ENCODE results near the gene GRIN2D.
A peak's percentile ranks its signal among the peaks of the same experiment; 100 is the strongest.

Gene GRIN2D

DNA sequence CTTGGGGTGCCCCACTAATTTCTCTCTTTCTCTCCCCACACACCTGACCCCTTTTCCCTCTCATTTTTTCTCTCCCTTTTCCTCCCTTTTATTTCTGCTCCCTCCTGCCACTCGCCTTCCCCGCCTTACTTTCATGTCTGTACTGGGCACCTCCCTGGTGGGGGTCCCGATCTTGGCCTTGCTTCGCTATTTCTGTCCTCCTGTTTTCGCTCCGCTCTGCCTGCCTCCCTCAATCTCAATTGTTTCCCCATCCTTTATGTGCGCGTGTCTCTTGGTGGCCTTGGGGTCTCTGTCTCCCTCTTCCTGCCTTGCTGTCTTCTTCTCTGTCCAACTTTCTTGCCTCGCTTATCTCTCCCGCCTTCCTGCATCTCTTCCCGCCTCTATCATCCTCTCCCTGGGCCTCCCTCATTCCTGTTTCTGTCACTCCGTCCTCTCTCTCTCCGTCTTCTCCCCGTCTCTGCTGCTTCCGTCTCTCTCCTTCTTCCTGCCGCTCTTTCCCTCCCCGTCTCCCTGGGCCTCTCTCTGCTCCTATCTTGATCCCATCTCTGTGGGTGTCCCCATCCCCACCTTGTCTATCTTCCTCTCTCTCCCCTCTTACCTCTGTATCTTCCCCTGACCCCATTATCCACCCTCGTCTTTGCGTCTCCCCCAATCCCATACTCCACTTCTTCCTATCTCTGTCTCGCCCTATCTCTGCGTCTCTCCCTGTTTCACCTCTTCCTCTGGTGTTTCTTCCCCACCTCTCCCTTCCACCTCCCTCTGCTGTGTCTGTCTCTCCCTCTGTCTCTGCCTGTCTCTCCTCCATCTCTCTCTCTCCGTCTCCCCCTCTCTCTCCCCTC lies 4.0 kb downstream of the GRIN2D start (continued):
- TF ChIP-seq, protein P1, sequence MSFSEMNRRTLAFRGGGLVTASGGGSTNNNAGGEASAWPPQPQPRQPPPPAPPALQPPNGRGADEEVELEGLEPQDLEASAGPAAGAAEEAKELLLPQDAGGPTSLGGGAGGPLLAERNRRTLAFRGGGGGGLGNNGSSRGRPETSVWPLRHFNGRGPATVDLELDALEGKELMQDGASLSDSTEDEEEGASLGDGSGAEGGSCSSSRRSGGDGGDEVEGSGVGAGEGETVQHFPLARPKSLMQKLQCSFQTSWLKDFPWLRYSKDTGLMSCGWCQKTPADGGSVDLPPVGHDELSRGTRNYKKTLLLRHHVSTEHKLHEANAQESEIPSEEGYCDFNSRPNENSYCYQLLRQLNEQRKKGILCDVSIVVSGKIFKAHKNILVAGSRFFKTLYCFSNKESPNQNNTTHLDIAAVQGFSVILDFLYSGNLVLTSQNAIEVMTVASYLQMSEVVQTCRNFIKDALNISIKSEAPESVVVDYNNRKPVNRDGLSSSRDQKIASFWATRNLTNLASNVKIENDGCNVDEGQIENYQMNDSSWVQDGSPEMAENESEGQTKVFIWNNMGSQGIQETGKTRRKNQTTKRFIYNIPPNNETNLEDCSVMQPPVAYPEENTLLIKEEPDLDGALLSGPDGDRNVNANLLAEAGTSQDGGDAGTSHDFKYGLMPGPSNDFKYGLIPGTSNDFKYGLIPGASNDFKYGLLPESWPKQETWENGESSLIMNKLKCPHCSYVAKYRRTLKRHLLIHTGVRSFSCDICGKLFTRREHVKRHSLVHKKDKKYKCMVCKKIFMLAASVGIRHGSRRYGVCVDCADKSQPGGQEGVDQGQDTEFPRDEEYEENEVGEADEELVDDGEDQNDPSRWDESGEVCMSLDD (tag by site-specific recombination; IDR thresholded peaks at IDR 0.05), result peak; percentile 72
- TF ChIP-seq ZEB2 (tag by site-specific recombination; IDR thresholded peaks at IDR 0.05) (0 out of 2 replicates have a peak, but pooled peaks have one; percentile 26), ZNF660 (tag by site-specific recombination; IDR thresholded peaks at IDR 0.05) (no peak), KLF7 (tag by site-specific recombination; IDR thresholded peaks at IDR 0.05; ENCODE audit: borderline replicate concordance) (no peak), ZNF747 (tag by site-specific recombination; IDR thresholded peaks at IDR 0.05) (peak; percentile 25; the same call in 1 of the 2 replicates), ZNF239 (tag by site-specific recombination; IDR thresholded peaks at IDR 0.05) (0 out of 2 replicates have a peak, but pooled peaks have one; percentile 13), REPIN1 (tag by site-specific recombination; IDR thresholded peaks at IDR 0.05; ENCODE audit: low read depth) (no peak), ZNF341 (tag by site-specific recombination; IDR thresholded peaks at IDR 0.05; ENCODE audit: low read depth) (peak; percentile 68), HOXD13 (CRISPR knock-in tag; IDR thresholded peaks at IDR 0.05; ENCODE audit: borderline replicate concordance) (no peak), ZNF112 (tag by site-specific recombination; IDR thresholded peaks at IDR 0.05) (no peak), IKZF3 (tag by site-specific recombination; IDR thresholded peaks at IDR 0.05) (0 out of 2 replicates have a peak, but pooled peaks have one; percentile 46), SCRT1 (tag by site-specific recombination; IDR thresholded peaks at IDR 0.05; ENCODE audit: borderline replicate concordance) (no peak), ZNF521 (tag by site-specific recombination; IDR thresholded peaks at IDR 0.05) (peak; percentile 25; the same call in 1 of the 2 replicates), ZNF792 (tag by site-specific recombination; IDR thresholded peaks at IDR 0.05) (no peak), HIC1 (tag by site-specific recombination; IDR thresholded peaks at IDR 0.05) (no peak), ZNF544 (tag by site-specific recombination; IDR thresholded peaks at IDR 0.05) (no peak), OVOL3 (tag by site-specific recombination; IDR thresholded peaks at IDR 0.05) (no peak), ZFHX2 (tag by site-specific recombination; conservative IDR thresholded peaks at IDR 0.05) (peak; percentile 25; the same call in 1 of the 2 replicates), KLF9 (tag by site-specific recombination; IDR thresholded peaks at IDR 0.05; ENCODE audit: low read depth) (no peak), FEZF1 (tag by site-specific recombination; IDR thresholded peaks at IDR 0.05) (no peak), ZBTB17 (tag by site-specific recombination; IDR thresholded peaks at IDR 0.05) (peak; percentile 71), ZNF501 (tag by site-specific recombination; IDR thresholded peaks at IDR 0.05) (no peak), ZNF140 (tag by site-specific recombination; IDR thresholded peaks at IDR 0.05) (no peak), SETDB1 (IDR thresholded peaks at IDR 0.05; ENCODE audit: insufficient read length, low read length) (no peak)
- TF ChIP-seq, protein P2, sequence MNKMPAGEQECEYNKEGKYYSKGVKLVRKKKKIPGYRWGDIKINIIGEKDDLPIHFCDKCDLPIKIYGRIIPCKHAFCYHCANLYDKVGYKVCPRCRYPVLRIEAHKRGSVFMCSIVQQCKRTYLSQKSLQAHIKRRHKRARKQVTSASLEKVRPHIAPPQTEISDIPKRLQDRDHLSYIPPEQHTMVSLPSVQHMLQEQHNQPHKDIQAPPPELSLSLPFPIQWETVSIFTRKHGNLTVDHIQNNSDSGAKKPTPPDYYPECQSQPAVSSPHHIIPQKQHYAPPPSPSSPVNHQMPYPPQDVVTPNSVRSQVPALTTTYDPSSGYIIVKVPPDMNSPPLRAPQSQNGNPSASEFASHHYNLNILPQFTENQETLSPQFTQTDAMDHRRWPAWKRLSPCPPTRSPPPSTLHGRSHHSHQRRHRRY (tag by site-specific recombination; IDR thresholded peaks at IDR 0.05), result peak; percentile 45; the same call in 1 of the 2 replicates
- TF ChIP-seq, protein P3, sequence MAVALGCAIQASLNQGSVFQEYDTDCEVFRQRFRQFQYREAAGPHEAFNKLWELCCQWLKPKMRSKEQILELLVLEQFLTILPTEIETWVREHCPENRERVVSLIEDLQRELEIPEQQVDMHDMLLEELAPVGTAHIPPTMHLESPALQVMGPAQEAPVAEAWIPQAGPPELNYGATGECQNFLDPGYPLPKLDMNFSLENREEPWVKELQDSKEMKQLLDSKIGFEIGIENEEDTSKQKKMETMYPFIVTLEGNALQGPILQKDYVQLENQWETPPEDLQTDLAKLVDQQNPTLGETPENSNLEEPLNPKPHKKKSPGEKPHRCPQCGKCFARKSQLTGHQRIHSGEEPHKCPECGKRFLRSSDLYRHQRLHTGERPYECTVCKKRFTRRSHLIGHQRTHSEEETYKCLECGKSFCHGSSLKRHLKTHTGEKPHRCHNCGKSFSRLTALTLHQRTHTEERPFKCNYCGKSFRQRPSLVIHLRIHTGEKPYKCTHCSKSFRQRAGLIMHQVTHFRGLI (tag by site-specific recombination; IDR thresholded peaks at IDR 0.05), result no peak
- TF ChIP-seq, protein P4, sequence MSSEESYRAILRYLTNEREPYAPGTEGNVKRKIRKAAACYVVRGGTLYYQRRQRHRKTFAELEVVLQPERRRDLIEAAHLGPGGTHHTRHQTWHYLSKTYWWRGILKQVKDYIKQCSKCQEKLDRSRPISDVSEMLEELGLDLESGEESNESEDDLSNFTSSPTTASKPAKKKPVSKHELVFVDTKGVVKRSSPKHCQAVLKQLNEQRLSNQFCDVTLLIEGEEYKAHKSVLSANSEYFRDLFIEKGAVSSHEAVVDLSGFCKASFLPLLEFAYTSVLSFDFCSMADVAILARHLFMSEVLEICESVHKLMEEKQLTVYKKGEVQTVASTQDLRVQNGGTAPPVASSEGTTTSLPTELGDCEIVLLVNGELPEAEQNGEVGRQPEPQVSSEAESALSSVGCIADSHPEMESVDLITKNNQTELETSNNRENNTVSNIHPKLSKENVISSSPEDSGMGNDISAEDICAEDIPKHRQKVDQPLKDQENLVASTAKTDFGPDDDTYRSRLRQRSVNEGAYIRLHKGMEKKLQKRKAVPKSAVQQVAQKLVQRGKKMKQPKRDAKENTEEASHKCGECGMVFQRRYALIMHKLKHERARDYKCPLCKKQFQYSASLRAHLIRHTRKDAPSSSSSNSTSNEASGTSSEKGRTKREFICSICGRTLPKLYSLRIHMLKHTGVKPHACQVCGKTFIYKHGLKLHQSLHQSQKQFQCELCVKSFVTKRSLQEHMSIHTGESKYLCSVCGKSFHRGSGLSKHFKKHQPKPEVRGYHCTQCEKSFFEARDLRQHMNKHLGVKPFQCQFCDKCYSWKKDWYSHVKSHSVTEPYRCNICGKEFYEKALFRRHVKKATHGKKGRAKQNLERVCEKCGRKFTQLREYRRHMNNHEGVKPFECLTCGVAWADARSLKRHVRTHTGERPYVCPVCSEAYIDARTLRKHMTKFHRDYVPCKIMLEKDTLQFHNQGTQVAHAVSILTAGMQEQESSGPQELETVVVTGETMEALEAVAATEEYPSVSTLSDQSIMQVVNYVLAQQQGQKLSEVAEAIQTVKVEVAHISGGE (tag by site-specific recombination; conservative IDR thresholded peaks at IDR 0.05; ENCODE audit: low read depth), result peak; percentile 21; the same call in 1 of the 2 replicates
